CD4-positive, alpha-beta T cell treated with Interferon gamma for 1 hour (primary cell): Measurements from ENCODE around the gene KMT2C.

Experiments used
- DNase-seq: peaks from one replicate; pipeline ENCODE4 v3.0.0-alpha.2; 2020

The KMT2C gene

GRCh38 chr7:152131981-152132494 lies 303.8 kb downstream of the KMT2C start:
- no peak for DNase-seq

- no peak for DNase-seq
These were observed 304.9 kb downstream of the KMT2C start for GRCh38 chr7:152130658-152131590.

GRCh38 chr7:152129682-152130081 lies 306.1 kb downstream of the KMT2C start:
- no peak for DNase-seq

GRCh38 chr7:152128741-152129461 lies 306.9 kb downstream of the KMT2C start:
- no peak for DNase-seq

- no peak for DNase-seq
These were observed 307.6 kb downstream of the KMT2C start for GRCh38 chr7:152128252-152128651.

GRCh38 chr7:152127229-152127628 lies 308.6 kb downstream of the KMT2C start:
- DNase-seq: no peak

- no peak for DNase-seq
These were observed 309.1 kb downstream of the KMT2C start for GRCh38 chr7:152126741-152127140.

GRCh38 chr7:152122540-152122939 lies 313.3 kb downstream of the KMT2C start:
- no peak for DNase-seq

GRCh38 chr7:152121432-152121831 lies 314.4 kb downstream of the KMT2C start:
- DNase-seq: no peak

GRCh38 chr7:152120776-152121175 lies 315.0 kb downstream of the KMT2C start:
- no peak for DNase-seq

- no peak for DNase-seq
These were observed 315.6 kb downstream of the KMT2C start for GRCh38 chr7:152120210-152120609.

GRCh38 chr7:152117356-152117755 lies 318.4 kb downstream of the KMT2C start:
- DNase-seq: no peak

GRCh38 chr7:152115021-152115718 lies 320.6 kb downstream of the KMT2C start:
- DNase-seq: no peak

- no peak for DNase-seq
These were observed 323.0 kb downstream of the KMT2C start for GRCh38 chr7:152112829-152113228.

GRCh38 chr7:152108359-152108758 lies 327.4 kb downstream of the KMT2C start:
- DNase-seq: no peak

- DNase-seq: no peak
These were observed 327.9 kb downstream of the KMT2C start for GRCh38 chr7:152107945-152108344.

- DNase-seq: no peak
These were observed 328.8 kb downstream of the KMT2C start for GRCh38 chr7:152106990-152107389.

GRCh38 chr7:152105205-152105604 lies 330.6 kb downstream of the KMT2C start:
- no peak for DNase-seq

GRCh38 chr7:152103691-152104090 lies 332.1 kb downstream of the KMT2C start:
- no peak for DNase-seq

- no peak for DNase-seq
These were observed 332.7 kb downstream of the KMT2C start for GRCh38 chr7:152103066-152103465.

- DNase-seq: no peak
These were observed 338.5 kb downstream of the KMT2C start for GRCh38 chr7:152097330-152097729.

GRCh38 chr7:152095771-152096170 lies 340.0 kb downstream of the KMT2C start:
- no peak for DNase-seq

GRCh38 chr7:152093717-152094116 lies 342.1 kb downstream of the KMT2C start:
- DNase-seq: no peak
